Omental fat pad (tissue), 4 donors: ENCODE results near the gene RPTN. TPM values are rescaled to one million over a fixed set of nuclear protein-coding genes. Genes with fewer than 3 reads are reported as not detected.

ENCODE experiments used
- ATAC-seq: fragments of 150-250 bp; one replicate; pipeline ENCODE4 v1.9.1; 2016; ENCODE audit warnings: mild to moderate bottlenecking, moderate library complexity; ENCODE audit not compliant: low FRiP score
- DNase-seq: peaks from one replicate; pipeline ENCODE4 v3.0.0-alpha.2; 2019; ENCODE audit warnings: low spot score
- CTCF ChIP-seq, 3 donors: fragments of 450-650 bp; IDR thresholded peaks; one replicate each; pipeline ENCODE4 v1.5.1; 2016 to 2017; ENCODE audit warnings: antibody characterized with exemption in 3 of 3, mild to moderate bottlenecking in 3 of 3, moderate library complexity in 2 of 3
- total RNA-seq, 4 donors: library from RNA; depleted of rRNA; stranded (reverse); fragments of >200 nt; gene quantifications; one replicate each; pipeline ENCODE4 v1.1.0, GENCODE V29; 2016

The RPTN gene
- total RNA-seq, 4 donors from 2014 or later: not detected

GRCh38 chr1:152108882-152109222 is 50.2 kb downstream of the RPTN start:
- TF ChIP-seq CTCF (IDR thresholded peaks at IDR 0.05): no peak
- DNase-seq (no peak), ATAC-seq (no peak)

GRCh38 chr1:152107984-152108881 is 50.8 kb downstream of the RPTN start:
- TF ChIP-seq CTCF (IDR thresholded peaks at IDR 0.05): no peak
- DNase-seq (no peak), ATAC-seq (no peak)

- no peak for TF ChIP-seq CTCF (IDR thresholded peaks at IDR 0.05)
- ATAC-seq (no peak), DNase-seq (no peak)
These were observed 51.7 kb downstream of the RPTN start for GRCh38 chr1:152107031-152107983.

GRCh38 chr1:152104854-152105253 is 54.2 kb downstream of the RPTN start:
- ATAC-seq (no peak), DNase-seq (no peak)
- no peak for TF ChIP-seq CTCF (IDR thresholded peaks at IDR 0.05)

Other genes starting within 250 kb of the RPTN start
- 10 to 100 TPM; 17.3 to 29.3 (median 21.8) TPM for gene THEM4, start 249.7 kb downstream of the RPTN start, total RNA-seq
- 100 to 1,000 TPM; 127 to 351 (median 161) TPM for gene S100A10, start 165.4 kb downstream of the RPTN start, total RNA-seq
- gene S100A11, start 122.2 kb downstream of the RPTN start, total RNA-seq: 100 to 1,000 TPM; 211 to 389 (median 295) TPM
- not detected for gene TCHHL1, start 70.2 kb downstream of the RPTN start, total RNA-seq
- gene TCHH, start 43.8 kb downstream of the RPTN start, total RNA-seq: 1 to 10 TPM in 2 of 4 donors, under 1 TPM in 2; 0.19 to 1.4 (median 0.86) TPM
- gene HRNR, start 65.0 kb upstream of the RPTN start, total RNA-seq: not detected
- not detected for gene FLG, start 166.0 kb upstream of the RPTN start, total RNA-seq
- not detected for gene FLG2, start 200.8 kb upstream of the RPTN start, total RNA-seq